Upper lobe of left lung (tissue), 6 donors: ENCODE data around the gene TGFB1I1. TPM values are rescaled to one million over a fixed set of nuclear protein-coding genes. Genes with fewer than 3 reads are reported as not detected.

ENCODE experiments used
- ATAC-seq, 2 donors: fragments of 200-7000 bp; cut with Tn5 transposase; one replicate each; pipeline ENCODE4 v1.9.1; 2022; ENCODE audit warnings: mild to moderate bottlenecking in 2 of 2, moderate library complexity in 2 of 2; ENCODE audit not compliant: low FRiP score in 2 of 2
- DNase-seq, 2 donors: peaks; one replicate each; pipeline ENCODE4 v3.0.0-alpha.2; 2019 to 2020
- H3K27ac ChIP-seq, 4 donors: fragments of 200-600 bp; sonication (generic); one replicate each; pipeline ENCODE4 v1.5.1; 2016 to 2019
- H3K27me3 ChIP-seq, 4 donors: fragments of 200-600 bp; sonication (generic); one replicate each; pipeline ENCODE4 v1.5.1; 2017 to 2019
- H3K36me3 ChIP-seq, 4 donors: fragments of 200-600 bp; sonication (generic); one replicate each; pipeline ENCODE4 v1.5.1; 2016 to 2019
- H3K4me1 ChIP-seq, 4 donors: fragments of 200-600 bp; sonication (generic); one replicate each; pipeline ENCODE4 v1.5.1; 2018 to 2019
- H3K4me3 ChIP-seq, 4 donors: fragments of 200-600 bp; sonication (generic); one replicate each; pipeline ENCODE4 v1.5.1; 2017 to 2019; ENCODE audit warnings: mild to moderate bottlenecking in 2 of 4, moderate library complexity in 1 of 4
- H3K9me3 ChIP-seq, 4 donors: fragments of 200-600 bp; sonication (generic); one replicate each; pipeline ENCODE4 v1.5.1; 2018 to 2019
- EP300 ChIP-seq, 4 donors: sonication (generic); formaldehyde crosslinking; IDR thresholded peaks; one replicate each; pipeline ENCODE4 v1.5.1; 2017; ENCODE audit warnings: antibody characterized with exemption in 4 of 4, control low read depth in 2 of 4
- POLR2A ChIP-seq, 4 donors: fragments of 450-650 bp; IDR thresholded peaks; one replicate each; pipeline ENCODE4 v1.5.1; 2016 to 2017; ENCODE audit warnings: antibody characterized with exemption in 4 of 4, mild to moderate bottlenecking in 2 of 4
- POLR2AphosphoS5 ChIP-seq, 2 donors: sonication (generic); formaldehyde crosslinking; IDR thresholded peaks; one replicate each; pipeline ENCODE4 v1.5.1; 2017; ENCODE audit warnings: antibody characterized with exemption in 2 of 2
- WGBS, 2 donors: methylation state at CpG; one replicate each; pipeline ENCODE4 v1.1.5; 2017 to 2018; 5-methylcytosine and 5-hydroxymethylcytosine counted together
- total RNA-seq, 6 donors: library from RNA; depleted of rRNA in 4 of 6; stranded (reverse); fragments of >200 nt in 4 of 6; gene quantifications; one replicate each; pipeline versions ENCODE4 v1.1.0 to v1.2.1, GENCODE V29; 2016 to 2021
- TF ChIP-seq, protein P1 (sequence below), 6 experiments: fragments of 450-650 bp in 4 of 6; fragments of 200-600 bp in 2 of 6; sonication (generic) in 2 of 6; IDR thresholded peaks; one replicate each; pipeline ENCODE4 v1.5.1; 2016 to 2019; ENCODE audit warnings: antibody characterized with exemption in 6 of 6
- donor health status: DM: no; HTN: no; CAD: no; lungs with moderate emphysema.
- donor health status: DM: no; HTN: yes; CAD: no; lungs with severe emphysema.

Gene TGFB1I1
- total RNA-seq, 6 donors from 2014 or later, result 21.0 to 62.8 (median 27.8) TPM

DNA sequence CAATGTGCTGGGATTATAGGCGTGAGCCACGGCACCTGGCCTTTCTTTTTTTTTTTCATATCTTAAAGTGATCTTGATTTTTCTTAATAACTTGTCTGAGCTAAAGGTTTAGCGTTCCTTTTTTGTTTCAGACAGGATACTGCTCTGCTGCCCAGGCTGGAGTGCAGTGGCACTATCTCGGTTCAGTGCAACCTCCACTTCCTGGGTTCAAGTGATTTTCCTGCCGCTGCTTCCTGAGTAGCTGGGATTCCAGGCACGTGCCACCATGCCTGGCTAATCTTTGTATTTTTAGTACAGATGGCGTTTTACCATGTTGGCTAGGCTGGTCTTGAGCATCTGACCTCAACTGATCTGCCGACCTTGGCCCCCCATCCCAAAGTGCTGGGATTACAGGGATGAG, 32.2 kb downstream of the TGFB1I1 start:
- Histone ChIP-seq H3K4me1 (peaks cover 22 to 61% (median 50%) of the 10 kb centered on the region in 4 donors), H3K4me3 (no peak overlapping the region), H3K36me3 (peaks cover 0 to 24% (median 6%) of the 10 kb centered on the region in 4 donors), H3K27me3 (no peaks in the 10 kb centered on the region), H3K9me3 (no peaks in the 10 kb centered on the region), H3K27ac (peak overlapping the region; percentile 61 to 78 (median 68))
- ATAC-seq (no peak), DNase-seq (no peak)
- TF ChIP-seq POLR2A (IDR thresholded peaks at IDR 0.05) (no peak), POLR2AphosphoS5 (IDR thresholded peaks at IDR 0.05) (no peak), EP300 (IDR thresholded peaks at IDR 0.05) (no peak)
- TF ChIP-seq, protein P1, sequence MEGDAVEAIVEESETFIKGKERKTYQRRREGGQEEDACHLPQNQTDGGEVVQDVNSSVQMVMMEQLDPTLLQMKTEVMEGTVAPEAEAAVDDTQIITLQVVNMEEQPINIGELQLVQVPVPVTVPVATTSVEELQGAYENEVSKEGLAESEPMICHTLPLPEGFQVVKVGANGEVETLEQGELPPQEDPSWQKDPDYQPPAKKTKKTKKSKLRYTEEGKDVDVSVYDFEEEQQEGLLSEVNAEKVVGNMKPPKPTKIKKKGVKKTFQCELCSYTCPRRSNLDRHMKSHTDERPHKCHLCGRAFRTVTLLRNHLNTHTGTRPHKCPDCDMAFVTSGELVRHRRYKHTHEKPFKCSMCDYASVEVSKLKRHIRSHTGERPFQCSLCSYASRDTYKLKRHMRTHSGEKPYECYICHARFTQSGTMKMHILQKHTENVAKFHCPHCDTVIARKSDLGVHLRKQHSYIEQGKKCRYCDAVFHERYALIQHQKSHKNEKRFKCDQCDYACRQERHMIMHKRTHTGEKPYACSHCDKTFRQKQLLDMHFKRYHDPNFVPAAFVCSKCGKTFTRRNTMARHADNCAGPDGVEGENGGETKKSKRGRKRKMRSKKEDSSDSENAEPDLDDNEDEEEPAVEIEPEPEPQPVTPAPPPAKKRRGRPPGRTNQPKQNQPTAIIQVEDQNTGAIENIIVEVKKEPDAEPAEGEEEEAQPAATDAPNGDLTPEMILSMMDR (IDR thresholded peaks at IDR 0.05), result no peak
- WGBS, 2 donors, result 39 to 53% methylated on average over 8 of the region's 8 CpGs

DNA sequence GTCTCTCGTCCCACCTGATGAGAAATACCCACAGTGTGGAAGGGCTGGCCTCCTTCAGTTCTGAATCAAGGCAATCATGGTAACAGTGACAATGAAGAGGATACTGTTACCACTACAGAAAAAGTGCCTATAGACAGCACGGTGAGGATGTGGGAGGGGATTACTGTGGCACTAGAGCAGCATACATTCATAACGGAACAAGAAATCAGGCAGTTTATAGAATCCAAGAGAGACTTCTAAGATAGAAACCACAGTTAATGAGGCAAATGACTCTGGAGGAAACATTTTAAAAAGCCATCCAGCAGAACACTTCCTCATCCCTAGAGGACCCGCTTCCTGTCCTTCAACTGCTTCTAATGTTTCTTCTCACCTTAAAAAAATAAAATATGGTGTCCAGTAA, 33.5 kb downstream of the TGFB1I1 start:
- 64 to 66% methylated on average over 4 of the region's 4 CpGs for WGBS, 2 donors
- TF ChIP-seq POLR2A (IDR thresholded peaks at IDR 0.05), result no peak
- TF ChIP-seq POLR2AphosphoS5 (IDR thresholded peaks at IDR 0.05), result no peak
- TF ChIP-seq, protein P1 (IDR thresholded peaks at IDR 0.05), result no peak
- no peak for TF ChIP-seq EP300 (IDR thresholded peaks at IDR 0.05)

DNA sequence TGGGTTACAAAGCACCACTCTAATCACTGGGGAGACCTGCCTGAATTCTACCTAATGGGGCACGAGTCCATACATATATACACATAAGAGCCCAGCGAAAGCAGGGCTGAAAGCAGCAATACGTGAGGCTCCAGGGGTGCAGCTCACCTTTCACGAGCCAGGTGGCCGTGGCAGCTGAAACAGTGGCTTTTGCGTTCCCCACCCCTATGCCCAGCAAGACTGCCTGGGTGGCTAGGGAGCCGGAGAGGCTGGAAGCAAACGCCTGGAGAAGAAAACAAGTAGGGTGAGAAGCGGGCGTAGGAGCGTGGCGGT, 35.6 kb downstream of the TGFB1I1 start:
- TF ChIP-seq POLR2A (IDR thresholded peaks at IDR 0.05), result no peak
- Histone ChIP-seq H3K36me3 (peaks cover 0 to 9% (median 2%) of the 10 kb centered on the region in 4 donors), H3K4me3 (peak overlapping the region; percentile 74 to 100 (median 99)), H3K27me3 (no peaks in the 10 kb centered on the region), H3K9me3 (no peaks in the 10 kb centered on the region), H3K27ac (peak overlapping the region; percentile 94 to 97 (median 96)), H3K4me1 (peaks cover 26 to 53% (median 46%) of the 10 kb centered on the region in 4 donors)
- ATAC-seq, result peak in 1 of 2 donors; percentile 7
- 3 to 5% methylated on average over 12 of the region's 12 CpGs for WGBS, 2 donors
- DNase-seq, result no peak

More for the DNA sequence above, 33.5 kb downstream of the TGFB1I1 start:
- no peaks in the 10 kb centered on the region for H3K27me3 ChIP-seq
- peaks cover 0 to 11% (median 2%) of the 10 kb centered on the region in 4 donors for H3K36me3 ChIP-seq
- no peak for ATAC-seq
- no peak overlapping the region for H3K4me3 ChIP-seq
- no peak for DNase-seq
- H3K4me1 ChIP-seq, result peaks cover 31 to 70% (median 57%) of the 10 kb centered on the region in 4 donors
- H3K9me3 ChIP-seq, result no peaks in the 10 kb centered on the region
- H3K27ac ChIP-seq, result no peak overlapping the region

DNA sequence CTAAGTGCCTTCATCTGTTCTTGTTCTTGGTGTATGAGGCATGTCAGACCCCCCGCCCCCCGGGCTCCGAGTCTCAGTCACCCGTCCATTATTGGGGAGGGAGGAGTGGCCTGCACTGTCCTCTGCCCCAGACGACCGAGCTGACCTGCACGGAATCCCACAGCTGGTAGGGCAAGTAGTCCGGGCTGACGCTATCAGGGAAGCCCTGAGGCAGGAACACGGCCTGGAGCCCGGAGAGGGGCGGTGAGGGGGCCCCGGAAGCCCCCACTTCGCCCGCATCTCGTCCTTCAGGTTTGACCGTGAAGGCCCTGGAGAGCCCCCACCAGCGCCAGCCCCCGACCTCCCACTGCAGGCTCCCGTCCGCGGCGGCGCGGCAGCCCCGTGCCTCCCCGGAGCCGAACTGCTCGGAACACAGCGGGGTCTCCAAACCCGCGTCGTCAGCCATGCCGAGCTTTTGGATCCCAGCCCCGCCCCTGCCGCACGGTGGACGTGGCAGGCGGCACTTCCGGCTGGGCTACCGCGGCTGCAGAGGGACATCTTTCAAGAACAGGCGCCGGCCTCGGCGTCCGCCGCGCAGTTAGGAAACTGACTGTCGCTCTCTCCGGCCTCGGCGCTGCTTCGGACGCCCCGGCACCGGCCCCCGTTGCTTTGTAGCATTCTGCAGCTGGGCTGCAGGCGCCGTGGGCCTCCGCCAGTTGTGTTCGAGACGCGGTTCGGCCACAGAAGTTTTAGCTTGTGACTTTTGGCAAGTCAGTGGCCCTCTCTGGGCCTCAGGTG, 36.2 kb downstream of the TGFB1I1 start, which contains the start of gene RUSF1:
Gene RUSF1 (minus strand): TSS at position 463 of the 777 bp plus-strand sequence. CDS start 18 bp downstream, at position 445.
- peak; percentile 92 to 97 for ATAC-seq
- peaks cover 26 to 49% (median 46%) of the 10 kb centered on the region in 4 donors for H3K4me1 ChIP-seq
- no peaks in the 10 kb centered on the region for H3K27me3 ChIP-seq
- TF ChIP-seq POLR2A (IDR thresholded peaks at IDR 0.05) (peak in 3 of 4 donors; percentile 82 to 96 (median 85)), POLR2AphosphoS5 (IDR thresholded peaks at IDR 0.05) (peak; percentile 89 to 97), EP300 (IDR thresholded peaks at IDR 0.05) (peak in 1 of 4 donors; percentile 88)
- TF ChIP-seq, protein P1 (IDR thresholded peaks at IDR 0.05), result peak in 1 of 6 experiments; percentile 11
- H3K9me3 ChIP-seq, result no peaks in the 10 kb centered on the region
- H3K4me3 ChIP-seq, result peak within 1 kb of the TSS; percentile 74 to 100 (median 99)
- H3K27ac ChIP-seq, result peak within 1 kb of the TSS; percentile 94 to 97 (median 96)
- 0 to 1% methylated on average over 26 to 34 of the region's 65 CpGs for WGBS, 2 donors
- DNase-seq, result peak; percentile 94 to 97
- H3K36me3 ChIP-seq, result peaks cover 0 to 9% (median 2%) of the 10 kb centered on the region in 4 donors

DNA sequence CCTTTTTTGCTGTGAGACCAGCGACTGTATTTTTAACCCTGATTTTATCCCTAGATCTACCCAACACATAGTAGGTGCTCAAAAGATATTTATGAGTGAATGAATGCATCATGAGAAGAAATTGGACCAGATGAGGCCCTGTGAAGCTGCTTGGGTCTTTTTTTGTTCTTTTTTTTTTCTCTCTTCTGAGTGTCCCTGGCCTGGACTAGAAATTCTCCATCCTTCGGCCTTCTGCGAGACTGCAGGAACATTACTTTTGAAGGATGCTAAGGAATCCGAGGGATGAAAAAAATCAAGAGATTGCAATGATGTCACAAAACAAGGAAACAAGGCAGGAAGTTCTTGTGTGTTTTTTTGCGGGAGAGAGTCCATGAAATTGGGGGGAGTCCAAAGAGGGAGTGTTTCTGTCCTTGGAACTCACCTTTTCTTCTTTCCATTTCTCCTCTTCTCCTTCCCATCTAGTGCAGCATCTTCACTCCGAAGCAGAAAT, 36.8 kb downstream of the TGFB1I1 start:
- WGBS, 2 donors, result 10 to 11% methylated on average over 6 of the region's 6 CpGs
- H3K4me1 ChIP-seq, result peaks cover 26 to 43% (median 40%) of the 10 kb centered on the region in 4 donors
- ATAC-seq (peak in 1 of 2 donors; percentile 28), DNase-seq (no peak)
- H3K36me3 ChIP-seq, result peaks cover 0 to 9% (median 2%) of the 10 kb centered on the region in 4 donors
- H3K27ac ChIP-seq, result peak overlapping the region; percentile 94 to 97 (median 96)
- TF ChIP-seq EP300 (IDR thresholded peaks at IDR 0.05) (no peak), POLR2AphosphoS5 (IDR thresholded peaks at IDR 0.05) (no peak), POLR2A (IDR thresholded peaks at IDR 0.05) (no peak)
- TF ChIP-seq, protein P1 (IDR thresholded peaks at IDR 0.05), result no peak
- no peaks in the 10 kb centered on the region for H3K9me3 ChIP-seq
- peak overlapping the region; percentile 74 to 100 (median 99) for H3K4me3 ChIP-seq
- no peaks in the 10 kb centered on the region for H3K27me3 ChIP-seq
